ENCODE data around the gene ARL10.

- TF ChIP-seq POLR2A (IDR thresholded peaks at IDR 0.05; ENCODE audit: low read depth, low read length) (no peak), POLR2AphosphoS5 (IDR thresholded peaks at IDR 0.05; ENCODE audit: low read depth, low read length) (no peak), TAF1 (IDR thresholded peaks at IDR 0.05; ENCODE audit: borderline replicate concordance, low read depth, low read length) (no peak)
These were observed 429 bp upstream of the ARL10 start for GRCh38 chr5:176364765-176365350.

All from GM12892 (cell line).